SK-N-SH treated with all-trans-retinoic acid at 6 μM for 48 hours (cell line): ENCODE results near the gene CDKN1B.

ENCODE experiments used
- ATAC-seq: fragments of 200-7000 bp; cut with Tn5 transposase; 3 replicates; pipeline ENCODE4 v1.9.1; 2020; ENCODE audit warnings: mild to moderate bottlenecking, moderate library complexity
- ARNTL ChIP-seq: fragments of 450-650 bp; formaldehyde crosslinking; IDR thresholded peaks from 2 replicates; pipeline ENCODE4 v1.5.0; 2020; ENCODE audit warnings: low read depth, mild to moderate bottlenecking, moderate library complexity, borderline replicate concordance
- BACH2 ChIP-seq: fragments of 250-450 bp; sonication (Bioruptor Pico); IDR thresholded peaks from 2 replicates; pipeline ENCODE4 v1.9.0; 2021; ENCODE audit warnings: mild to moderate bottlenecking, borderline replicate concordance
- CSDC2 ChIP-seq: fragments of 250-450 bp; sonication (Bioruptor Pico); IDR thresholded peaks from 2 replicates; pipeline ENCODE4 v1.5.0; 2020; ENCODE audit warnings: mild to moderate bottlenecking, moderate library complexity
- ESRRG ChIP-seq: fragments of 250-450 bp; sonication (Bioruptor Pico); IDR thresholded peaks from 2 replicates; pipeline ENCODE4 v1.6.1; 2021; ENCODE audit warnings: mild to moderate bottlenecking
- GLIS3 ChIP-seq: fragments of 250-450 bp; sonication (Bioruptor Pico); IDR thresholded peaks from 2 replicates; pipeline ENCODE4 v1.5.0; 2020; ENCODE audit warnings: mild to moderate bottlenecking, moderate library complexity
- ISL1 ChIP-seq: fragments of 250-450 bp; sonication (Bioruptor Pico); IDR thresholded peaks from 2 replicates; pipeline ENCODE4 v2.1.2; 2022; ENCODE audit warnings: mild to moderate bottlenecking, moderate library complexity
- PATZ1 ChIP-seq: fragments of 250-450 bp; sonication (Bioruptor Pico); IDR thresholded peaks from 2 replicates; pipeline ENCODE4 v1.8.0; 2020; ENCODE audit warnings: mild to moderate bottlenecking, moderate library complexity, borderline replicate concordance
- PPARA ChIP-seq: fragments of 250-450 bp; sonication (Bioruptor Pico); IDR thresholded peaks from 2 replicates; pipeline ENCODE4 v1.5.0; 2020; ENCODE audit warnings: mild to moderate bottlenecking, borderline replicate concordance
- RARB ChIP-seq: fragments of 250-450 bp; sonication (Bioruptor Pico); IDR thresholded peaks from 2 replicates; pipeline ENCODE4 v1.8.0; 2021; ENCODE audit warnings: mild to moderate bottlenecking, moderate library complexity
- SNAI2 ChIP-seq: fragments of 250-450 bp; sonication (Bioruptor Pico); IDR thresholded peaks from 2 replicates; pipeline ENCODE4 v1.5.0; 2020; ENCODE audit warnings: mild to moderate bottlenecking, moderate library complexity
- TCF4 ChIP-seq: fragments of 250-450 bp; sonication (Bioruptor Pico); IDR thresholded peaks from 2 replicates; pipeline ENCODE4 v1.8.0; 2021; ENCODE audit warnings: mild to moderate bottlenecking, moderate library complexity, borderline replicate concordance
- TOX ChIP-seq: fragments of 250-450 bp; sonication (Bioruptor Pico); IDR thresholded peaks from 2 replicates; pipeline ENCODE4 v1.8.0; 2021; ENCODE audit warnings: mild to moderate bottlenecking, moderate library complexity, borderline replicate concordance
- TSHZ2 ChIP-seq: fragments of 250-450 bp; sonication (Bioruptor Pico); IDR thresholded peaks from 2 replicates; pipeline ENCODE4 v1.5.0; 2020; ENCODE audit warnings: mild to moderate bottlenecking, moderate library complexity
- ZC3H10 ChIP-seq: fragments of 250-450 bp; sonication (Bioruptor Pico); IDR thresholded peaks from 2 replicates; pipeline ENCODE4 v1.5.1; 2021; ENCODE audit warnings: mild to moderate bottlenecking, moderate library complexity
- ZFP30 ChIP-seq: fragments of 450-650 bp; formaldehyde crosslinking; IDR thresholded peaks from 2 replicates; pipeline ENCODE4 v1.5.0; 2022; ENCODE audit warnings: mild to moderate bottlenecking, moderate library complexity
- ZNF565 ChIP-seq: fragments of 450-650 bp; formaldehyde crosslinking; conservative IDR thresholded peaks from 2 replicates; pipeline ENCODE4 v1.5.0; 2020; ENCODE audit warnings: low read depth, mild to moderate bottlenecking, moderate library complexity
- ZNF70 ChIP-seq: fragments of 450-650 bp; formaldehyde crosslinking; IDR thresholded peaks from 2 replicates; pipeline ENCODE4 v1.5.0; 2020; ENCODE audit warnings: mild to moderate bottlenecking, moderate library complexity
- ZNF8 ChIP-seq: fragments of 450-650 bp; formaldehyde crosslinking; IDR thresholded peaks from 2 replicates; pipeline ENCODE4 v1.5.0; 2020; ENCODE audit warnings: mild to moderate bottlenecking, moderate library complexity
- TF ChIP-seq, protein P1 (sequence below): fragments of 250-450 bp; sonication (Bioruptor Pico); IDR thresholded peaks from 2 replicates; pipeline ENCODE4 v1.5.1; 2021; ENCODE audit warnings: mild to moderate bottlenecking, moderate library complexity
- TF ChIP-seq, protein P2 (sequence below): fragments of 250-450 bp; sonication (Bioruptor Pico); IDR thresholded peaks from 2 replicates; pipeline ENCODE4 v1.8.0; 2021; ENCODE audit warnings: low read depth, mild to moderate bottlenecking, moderate library complexity, borderline replicate concordance

The CDKN1B gene

GRCh38 chr12:12693111-12693671 lies 24.0 kb upstream of the CDKN1B start:
- TF ChIP-seq ZNF8 (CRISPR knock-in tag) (no peak), ISL1 (CRISPR knock-in tag) (no peak), TCF4 (CRISPR knock-in tag) (peak; percentile 83), TSHZ2 (peak; percentile 79)
- no peak for ATAC-seq

DNA sequence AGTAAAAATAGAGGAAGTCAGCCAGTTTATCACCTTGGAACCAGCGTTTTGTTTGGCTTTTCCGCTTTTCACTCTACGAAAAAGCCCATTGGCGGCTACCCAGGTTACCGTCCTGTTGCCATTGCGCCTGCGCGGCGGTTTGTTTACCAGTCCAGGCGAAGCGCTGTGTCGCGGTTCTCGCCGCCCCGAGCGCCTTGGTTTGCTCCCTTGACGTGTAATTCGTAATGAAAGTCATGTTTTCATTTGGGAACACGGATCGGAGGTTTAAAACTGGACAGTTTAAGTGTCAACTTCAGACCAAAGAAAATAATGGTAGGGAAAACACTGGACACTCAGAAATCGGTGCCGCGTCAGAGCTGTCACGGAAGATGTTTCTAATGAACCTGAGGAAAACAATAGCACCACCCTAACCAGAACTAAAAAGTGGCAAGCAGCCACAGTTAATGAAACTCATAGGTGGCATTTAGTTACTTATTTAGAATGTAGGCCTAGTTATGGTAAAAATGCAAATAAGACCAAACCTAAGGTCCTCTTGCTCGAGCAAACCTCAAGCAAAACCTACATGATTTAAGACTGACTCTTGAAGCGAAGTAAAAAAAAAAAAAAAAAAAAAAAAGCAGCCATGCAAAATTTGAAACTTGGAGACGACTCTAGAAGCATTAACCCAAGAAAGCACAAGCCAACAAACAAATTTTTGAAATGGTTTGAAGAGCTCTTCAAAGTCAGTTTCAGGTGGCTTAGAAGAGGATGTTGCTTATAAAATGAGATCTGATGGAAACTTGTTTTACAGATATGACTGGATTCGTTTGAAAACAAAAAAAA lies 20.4 kb upstream of the CDKN1B start:
- ATAC-seq = peak; percentile 92
- TF ChIP-seq ARNTL (no peak), TSHZ2 (0 out of 2 replicates have a peak, but pooled peaks have one; percentile 13), TCF4 (CRISPR knock-in tag) (no peak), ISL1 (CRISPR knock-in tag) (no peak), CSDC2 (CRISPR knock-in tag) (no peak), ZNF70 (no peak), PPARA (CRISPR knock-in tag) (no peak)
- TF ChIP-seq, protein P1, sequence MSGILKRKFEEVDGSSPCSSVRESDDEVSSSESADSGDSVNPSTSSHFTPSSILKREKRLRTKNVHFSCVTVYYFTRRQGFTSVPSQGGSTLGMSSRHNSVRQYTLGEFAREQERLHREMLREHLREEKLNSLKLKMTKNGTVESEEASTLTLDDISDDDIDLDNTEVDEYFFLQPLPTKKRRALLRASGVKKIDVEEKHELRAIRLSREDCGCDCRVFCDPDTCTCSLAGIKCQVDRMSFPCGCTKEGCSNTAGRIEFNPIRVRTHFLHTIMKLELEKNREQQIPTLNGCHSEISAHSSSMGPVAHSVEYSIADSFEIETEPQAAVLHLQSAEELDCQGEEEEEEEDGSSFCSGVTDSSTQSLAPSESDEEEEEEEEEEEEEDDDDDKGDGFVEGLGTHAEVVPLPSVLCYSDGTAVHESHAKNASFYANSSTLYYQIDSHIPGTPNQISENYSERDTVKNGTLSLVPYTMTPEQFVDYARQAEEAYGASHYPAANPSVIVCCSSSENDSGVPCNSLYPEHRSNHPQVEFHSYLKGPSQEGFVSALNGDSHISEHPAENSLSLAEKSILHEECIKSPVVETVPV = no peak

DNA sequence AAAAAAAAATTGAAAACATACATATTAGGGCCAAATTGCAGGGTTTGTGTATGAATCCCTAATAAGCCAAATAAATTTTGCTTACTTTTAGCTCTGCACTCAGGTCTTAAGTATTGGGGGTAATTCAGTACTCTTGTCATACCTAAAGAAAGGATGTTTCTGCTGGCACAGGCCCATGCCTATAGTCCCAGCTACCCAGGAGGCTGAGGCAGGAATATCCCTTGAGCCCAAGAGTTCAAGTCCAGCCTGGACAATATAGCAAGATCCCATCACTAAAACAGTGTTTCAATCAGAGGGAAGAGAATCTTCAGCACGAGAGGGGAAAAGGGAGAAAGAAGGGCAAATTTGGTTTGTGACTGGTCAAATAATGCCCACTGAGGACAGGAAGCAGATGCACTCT lies 17.8 kb upstream of the CDKN1B start:
- no peak for ATAC-seq
- no peak for TF ChIP-seq ZNF70
- no peak for TF ChIP-seq ZFP30
- TF ChIP-seq TOX = no peak
- no peak for TF ChIP-seq BACH2
- no peak for TF ChIP-seq GLIS3 (CRISPR knock-in tag)
- no peak for TF ChIP-seq ARNTL
- TF ChIP-seq ZC3H10 (CRISPR knock-in tag) = no peak
- TF ChIP-seq TSHZ2 = no peak
- TF ChIP-seq RARB (CRISPR knock-in tag) = no peak
- TF ChIP-seq TCF4 (CRISPR knock-in tag) = no peak
- TF ChIP-seq ESRRG (CRISPR knock-in tag) = no peak
- TF ChIP-seq, protein P2, sequence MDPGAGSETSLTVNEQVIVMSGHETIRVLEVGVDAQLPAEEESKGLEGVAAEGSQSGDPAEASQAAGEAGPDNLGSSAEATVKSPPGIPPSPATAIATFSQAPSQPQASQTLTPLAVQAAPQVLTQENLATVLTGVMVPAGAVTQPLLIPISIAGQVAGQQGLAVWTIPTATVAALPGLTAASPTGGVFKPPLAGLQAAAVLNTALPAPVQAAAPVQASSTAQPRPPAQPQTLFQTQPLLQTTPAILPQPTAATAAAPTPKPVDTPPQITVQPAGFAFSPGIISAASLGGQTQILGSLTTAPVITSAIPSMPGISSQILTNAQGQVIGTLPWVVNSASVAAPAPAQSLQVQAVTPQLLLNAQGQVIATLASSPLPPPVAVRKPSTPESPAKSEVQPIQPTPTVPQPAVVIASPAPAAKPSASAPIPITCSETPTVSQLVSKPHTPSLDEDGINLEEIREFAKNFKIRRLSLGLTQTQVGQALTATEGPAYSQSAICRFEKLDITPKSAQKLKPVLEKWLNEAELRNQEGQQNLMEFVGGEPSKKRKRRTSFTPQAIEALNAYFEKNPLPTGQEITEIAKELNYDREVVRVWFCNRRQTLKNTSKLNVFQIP (CRISPR knock-in tag) = no peak
- TF ChIP-seq ISL1 (CRISPR knock-in tag) = no peak
- no peak for TF ChIP-seq SNAI2 (CRISPR knock-in tag)
- TF ChIP-seq, protein P1 = no peak
- no peak for TF ChIP-seq PATZ1 (CRISPR knock-in tag)
- TF ChIP-seq ZNF565 (CRISPR knock-in tag) = no peak
- no peak for TF ChIP-seq PPARA (CRISPR knock-in tag)
